SK-N-SH (cell line): ENCODE results near the gene HS3ST5. TPM values are rescaled to one million over a fixed set of nuclear protein-coding genes. Genes with fewer than 3 reads are reported as not detected.

Experiments used
- CTCF ChIA-PET: fragments of 300-600, 350-600 bp; formaldehyde crosslinking; extraction: SDS; loops from one replicate; lab custom pipeline; 2021; lab: Yijun Ruan, JAX
- POLR2A ChIA-PET: fragments of 350-600 bp; sonication (Branson Sonifier 250); formaldehyde crosslinking; extraction: SDS; loops from one replicate; lab custom pipeline; 2020; ENCODE audit warnings: antibody characterized with exemption, inconsistent platforms; lab: Yijun Ruan, JAX
- DNase-seq: peaks from one replicate; pipeline ENCODE4 v3.0.0; 2012
- H2AFZ ChIP-seq: fragments of 200-600 bp; sonication (generic); 2 replicates; pipeline ENCODE4 v1.8.1; 2016; ENCODE audit warnings: antibody characterized with exemption, mild to moderate bottlenecking, low read depth
- H3F3A ChIP-seq: fragments of 200-600 bp; sonication (generic); replicated peaks from 2 replicates; pipeline ENCODE3; 2016; ENCODE audit warnings: antibody characterized with exemption, mild to moderate bottlenecking; ENCODE audit not compliant: insufficient read depth
- H3K27ac ChIP-seq, 2 experiments: fragments of 200-500 bp in 1 of 2; fragments of 200-600 bp in 1 of 2; sonication (Bioruptor generic) in 1 of 2; sonication (generic), shearing (Covaris generic) in 1 of 2; 2 replicates each; pipeline versions ENCODE4 v1.5.1 to v1.6.1; 2014 to 2016; ENCODE audit warnings: low read depth in 2 of 2, inconsistent platforms in 1 of 2, low read length in 1 of 2, mild to moderate bottlenecking in 1 of 2, mixed read lengths in 1 of 2
- H3K27me3 ChIP-seq: fragments of 200-600 bp; sonication (generic), shearing (Covaris generic); 2 replicates; pipeline ENCODE4 v1.6.1; 2016; ENCODE audit warnings: mixed run types; ENCODE audit not compliant: insufficient read depth
- H3K36me3 ChIP-seq, 2 experiments: fragments of 200-500 bp in 1 of 2; fragments of 200-600 bp in 1 of 2; sonication (Bioruptor generic) in 1 of 2; sonication (generic) in 1 of 2; replicated peaks in 1 of 2; 2 replicates each; pipeline versions ENCODE3 to v1.5.1; 2014 to 2016; ENCODE audit warnings: low read length in 1 of 2, mild to moderate bottlenecking in 1 of 2; ENCODE audit not compliant: insufficient read depth in 2 of 2, control insufficient read depth in 1 of 2
- H3K4me1 ChIP-seq, 2 experiments: fragments of 200-500 bp in 1 of 2; fragments of 200-600 bp in 1 of 2; sonication (Bioruptor generic) in 1 of 2; sonication (generic), shearing (Covaris generic) in 1 of 2; 2 replicates each; pipeline versions ENCODE4 v1.5.1 to v1.6.1; 2014 to 2016; ENCODE audit warnings: low read depth in 1 of 2, low read length in 1 of 2, mixed run types in 1 of 2; ENCODE audit not compliant: insufficient read depth in 2 of 2, control insufficient read depth in 1 of 2
- H3K4me2 ChIP-seq: fragments of 200-600 bp; sonication (generic), shearing (Covaris generic); 2 replicates; pipeline ENCODE4 v1.6.1; 2017; ENCODE audit warnings: mixed run types
- H3K4me3 ChIP-seq, 2 experiments: fragments of 200-500 bp in 1 of 2; fragments of 200-600 bp in 1 of 2; sonication (Bioruptor generic) in 1 of 2; sonication (generic), shearing (Covaris generic) in 1 of 2; 2 replicates each; pipeline versions ENCODE4 v1.5.1 to v1.8.1; 2014 to 2016; ENCODE audit warnings: low read depth in 2 of 2, inconsistent platforms in 1 of 2, low read length in 1 of 2, mild to moderate bottlenecking in 1 of 2, mixed read lengths in 1 of 2, moderate library complexity in 1 of 2
- H3K79me2 ChIP-seq: fragments of 200-600 bp; sonication (generic); 2 replicates; pipeline ENCODE4 v1.8.1; 2017; ENCODE audit warnings: mild to moderate bottlenecking; ENCODE audit not compliant: insufficient read depth
- H3K9ac ChIP-seq: fragments of 200-600 bp; sonication (generic); 2 replicates; pipeline ENCODE4 v1.6.1; 2017; ENCODE audit warnings: mixed run types
- H3K9me2 ChIP-seq: fragments of 200-600 bp; sonication (generic); 2 replicates; pipeline ENCODE4 v1.6.1; 2017; ENCODE audit warnings: mixed run types
- H3K9me3 ChIP-seq: fragments of 200-600 bp; sonication (generic); 2 replicates; pipeline ENCODE4 v1.6.1; 2017; ENCODE audit warnings: mixed run types, mild to moderate bottlenecking, moderate library complexity
- H4K20me1 ChIP-seq: fragments of 200-600 bp; sonication (generic); 2 replicates; pipeline ENCODE4 v1.6.1; 2017; ENCODE audit warnings: mild to moderate bottlenecking, mixed run types; ENCODE audit not compliant: insufficient read depth
- ELF1 ChIP-seq: IDR thresholded peaks from 2 replicates; pipeline ENCODE4 v1.4.0; 2012
- JUND ChIP-seq: IDR thresholded peaks from 2 replicates; pipeline ENCODE4 v1.4.0; 2012
- MXI1 ChIP-seq: IDR thresholded peaks from 2 replicates; pipeline ENCODE4 v1.6.1; 2012; ENCODE audit warnings: mild to moderate bottlenecking, low read depth, low read length, improper control_type of control experiment
- NFIC ChIP-seq: IDR thresholded peaks from 2 replicates; pipeline ENCODE4 v1.4.0; 2012; ENCODE audit warnings: borderline replicate concordance
- NRF1 ChIP-seq: IDR thresholded peaks from 2 replicates; pipeline ENCODE4 v1.6.1; 2012; ENCODE audit warnings: low read depth, mild to moderate bottlenecking, low read length
- POLR2AphosphoS5 ChIP-seq: IDR thresholded peaks from 2 replicates; pipeline ENCODE4 v1.6.1; 2012; ENCODE audit warnings: low read depth, low read length
- RCOR1 ChIP-seq: fragments of 150-350 bp; IDR thresholded peaks from 2 replicates; pipeline ENCODE4 v1.6.1; 2017; ENCODE audit warnings: antibody characterized with exemption, low read length
- RFX5 ChIP-seq: IDR thresholded peaks from 2 replicates; pipeline ENCODE4 v1.6.1; 2012; ENCODE audit warnings: mild to moderate bottlenecking, improper control_type of control experiment, low read length
- TAF1 ChIP-seq: IDR thresholded peaks from 2 replicates; pipeline ENCODE4 v1.6.1; 2012; ENCODE audit warnings: low read depth, mild to moderate bottlenecking, low read length, moderate library complexity, borderline replicate concordance
- TCF12 ChIP-seq: IDR thresholded peaks from 2 replicates; pipeline ENCODE4 v1.4.0; 2012
- WGBS: methylation state at CpG from one replicate; pipeline ENCODE4 v1.1.6; 2017; ENCODE audit warnings: low lambda C conversion rate; 5-methylcytosine and 5-hydroxymethylcytosine counted together
- polyA plus RNA-seq, 3 experiments: library from polyadenylated mRNA; depleted of rRNA; stranded (reverse); fragments of >200 nt; gene quantifications; 2 replicates each; pipeline ENCODE4 v1.2.3, GENCODE V29; 2012
- TF ChIP-seq, protein P1 (sequence below): IDR thresholded peaks from 2 replicates; pipeline ENCODE4 v1.6.1; 2012; ENCODE audit warnings: mild to moderate bottlenecking, low read depth, low read length, moderate library complexity
- TF ChIP-seq, protein P2 (sequence below): IDR thresholded peaks from 2 replicates; pipeline ENCODE4 v1.4.0; 2012; ENCODE audit warnings: low read depth, borderline replicate concordance
- TF ChIP-seq, protein P3 (sequence below): fragments of 150-350 bp; IDR thresholded peaks from 2 replicates; pipeline ENCODE4 v1.6.1; 2016; ENCODE audit warnings: mild to moderate bottlenecking, low read depth, low read length
- TF ChIP-seq, protein P4 (sequence below): IDR thresholded peaks from 2 replicates; pipeline ENCODE4 v1.4.0; 2012; ENCODE audit warnings: low read depth, borderline replicate concordance

HS3ST5 gene
- polyA plus RNA-seq, 1 of the 3 experiments (the other 2 are of a cell fraction), result 0.02 TPM

DNA sequence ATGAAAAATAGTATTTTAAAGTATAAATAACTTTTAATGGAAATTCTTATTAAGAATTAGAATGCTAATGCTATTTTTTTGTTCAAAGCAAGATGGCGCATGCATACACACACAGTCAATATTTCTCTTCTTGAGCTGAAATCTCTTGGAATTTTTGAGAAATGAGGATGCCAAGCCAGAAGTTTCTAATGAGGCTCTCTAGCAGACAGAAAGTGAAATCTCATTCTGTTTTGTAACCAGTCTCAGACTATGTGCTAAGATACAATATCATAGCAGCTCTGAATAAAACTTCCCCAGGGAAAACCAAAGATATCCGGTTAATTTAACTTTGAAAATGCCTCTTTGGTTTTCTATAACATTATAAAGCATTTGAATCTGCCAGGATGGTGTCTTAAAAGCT, 274.7 kb downstream of the HS3ST5 start:
- H3K4me3 ChIP-seq, result no peak overlapping the region
- H3K27ac ChIP-seq, result no peak overlapping the region
- CTCF ChIA-PET, result interaction anchor here (1.3 kb wide), 1 partner anchor 27 kb away, joined by 3 read pairs; no protein-coding TSS in a partner anchor
- H3K4me1 ChIP-seq, result peaks cover 0 to 3% of the 10 kb centered on the region in 2 experiments; a peak in 1 of 4 replicates
- no peaks in the 10 kb centered on the region for H3K9me3 ChIP-seq
- H3K79me2 ChIP-seq, result no peaks in the 10 kb centered on the region
- no peak overlapping the region for H2AFZ ChIP-seq
- H3K36me3 ChIP-seq, result no peaks in the 10 kb centered on the region
- no peaks in the 10 kb centered on the region for H3K27me3 ChIP-seq
- no peaks in the 10 kb centered on the region for H3K9me2 ChIP-seq
- no peaks in the 10 kb centered on the region for H3F3A ChIP-seq
- WGBS, result 79% methylated on average over 2 of the region's 2 CpGs
- no peak overlapping the region for H3K9ac ChIP-seq
- TF ChIP-seq POLR2AphosphoS5 (no peak), NRF1 (no peak), TCF12 (no peak), JUND (no peak), RCOR1 (no peak), NFIC (no peak), RFX5 (no peak), MXI1 (no peak), ELF1 (no peak), TAF1 (no peak)
- TF ChIP-seq, protein P1, sequence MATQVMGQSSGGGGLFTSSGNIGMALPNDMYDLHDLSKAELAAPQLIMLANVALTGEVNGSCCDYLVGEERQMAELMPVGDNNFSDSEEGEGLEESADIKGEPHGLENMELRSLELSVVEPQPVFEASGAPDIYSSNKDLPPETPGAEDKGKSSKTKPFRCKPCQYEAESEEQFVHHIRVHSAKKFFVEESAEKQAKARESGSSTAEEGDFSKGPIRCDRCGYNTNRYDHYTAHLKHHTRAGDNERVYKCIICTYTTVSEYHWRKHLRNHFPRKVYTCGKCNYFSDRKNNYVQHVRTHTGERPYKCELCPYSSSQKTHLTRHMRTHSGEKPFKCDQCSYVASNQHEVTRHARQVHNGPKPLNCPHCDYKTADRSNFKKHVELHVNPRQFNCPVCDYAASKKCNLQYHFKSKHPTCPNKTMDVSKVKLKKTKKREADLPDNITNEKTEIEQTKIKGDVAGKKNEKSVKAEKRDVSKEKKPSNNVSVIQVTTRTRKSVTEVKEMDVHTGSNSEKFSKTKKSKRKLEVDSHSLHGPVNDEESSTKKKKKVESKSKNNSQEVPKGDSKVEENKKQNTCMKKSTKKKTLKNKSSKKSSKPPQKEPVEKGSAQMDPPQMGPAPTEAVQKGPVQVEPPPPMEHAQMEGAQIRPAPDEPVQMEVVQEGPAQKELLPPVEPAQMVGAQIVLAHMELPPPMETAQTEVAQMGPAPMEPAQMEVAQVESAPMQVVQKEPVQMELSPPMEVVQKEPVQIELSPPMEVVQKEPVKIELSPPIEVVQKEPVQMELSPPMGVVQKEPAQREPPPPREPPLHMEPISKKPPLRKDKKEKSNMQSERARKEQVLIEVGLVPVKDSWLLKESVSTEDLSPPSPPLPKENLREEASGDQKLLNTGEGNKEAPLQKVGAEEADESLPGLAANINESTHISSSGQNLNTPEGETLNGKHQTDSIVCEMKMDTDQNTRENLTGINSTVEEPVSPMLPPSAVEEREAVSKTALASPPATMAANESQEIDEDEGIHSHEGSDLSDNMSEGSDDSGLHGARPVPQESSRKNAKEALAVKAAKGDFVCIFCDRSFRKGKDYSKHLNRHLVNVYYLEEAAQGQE, result no peak
- TF ChIP-seq, protein P2, sequence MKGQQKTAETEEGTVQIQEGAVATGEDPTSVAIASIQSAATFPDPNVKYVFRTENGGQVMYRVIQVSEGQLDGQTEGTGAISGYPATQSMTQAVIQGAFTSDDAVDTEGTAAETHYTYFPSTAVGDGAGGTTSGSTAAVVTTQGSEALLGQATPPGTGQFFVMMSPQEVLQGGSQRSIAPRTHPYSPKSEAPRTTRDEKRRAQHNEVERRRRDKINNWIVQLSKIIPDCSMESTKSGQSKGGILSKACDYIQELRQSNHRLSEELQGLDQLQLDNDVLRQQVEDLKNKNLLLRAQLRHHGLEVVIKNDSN, result no peak
- TF ChIP-seq, protein P3, sequence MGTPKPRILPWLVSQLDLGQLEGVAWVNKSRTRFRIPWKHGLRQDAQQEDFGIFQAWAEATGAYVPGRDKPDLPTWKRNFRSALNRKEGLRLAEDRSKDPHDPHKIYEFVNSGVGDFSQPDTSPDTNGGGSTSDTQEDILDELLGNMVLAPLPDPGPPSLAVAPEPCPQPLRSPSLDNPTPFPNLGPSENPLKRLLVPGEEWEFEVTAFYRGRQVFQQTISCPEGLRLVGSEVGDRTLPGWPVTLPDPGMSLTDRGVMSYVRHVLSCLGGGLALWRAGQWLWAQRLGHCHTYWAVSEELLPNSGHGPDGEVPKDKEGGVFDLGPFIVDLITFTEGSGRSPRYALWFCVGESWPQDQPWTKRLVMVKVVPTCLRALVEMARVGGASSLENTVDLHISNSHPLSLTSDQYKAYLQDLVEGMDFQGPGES, result no peak
- TF ChIP-seq, protein P4, sequence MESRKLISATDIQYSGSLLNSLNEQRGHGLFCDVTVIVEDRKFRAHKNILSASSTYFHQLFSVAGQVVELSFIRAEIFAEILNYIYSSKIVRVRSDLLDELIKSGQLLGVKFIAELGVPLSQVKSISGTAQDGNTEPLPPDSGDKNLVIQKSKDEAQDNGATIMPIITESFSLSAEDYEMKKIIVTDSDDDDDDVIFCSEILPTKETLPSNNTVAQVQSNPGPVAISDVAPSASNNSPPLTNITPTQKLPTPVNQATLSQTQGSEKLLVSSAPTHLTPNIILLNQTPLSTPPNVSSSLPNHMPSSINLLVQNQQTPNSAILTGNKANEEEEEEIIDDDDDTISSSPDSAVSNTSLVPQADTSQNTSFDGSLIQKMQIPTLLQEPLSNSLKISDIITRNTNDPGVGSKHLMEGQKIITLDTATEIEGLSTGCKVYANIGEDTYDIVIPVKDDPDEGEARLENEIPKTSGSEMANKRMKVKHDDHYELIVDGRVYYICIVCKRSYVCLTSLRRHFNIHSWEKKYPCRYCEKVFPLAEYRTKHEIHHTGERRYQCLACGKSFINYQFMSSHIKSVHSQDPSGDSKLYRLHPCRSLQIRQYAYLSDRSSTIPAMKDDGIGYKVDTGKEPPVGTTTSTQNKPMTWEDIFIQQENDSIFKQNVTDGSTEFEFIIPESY, result no peak
- TF ChIP-seq, all 33 proteins: peak for 0
- DNase-seq, result no peak
- Histone ChIP-seq H3K4me2 (no peak overlapping the region), H4K20me1 (no peaks in the 10 kb centered on the region)
- POLR2A ChIA-PET, result no interaction called here
